ENCODE data around the gene ADAM22.
A peak's percentile ranks its signal among the peaks of the same experiment; 100 is the strongest.
"Not testable (repeated sequence)": the region's sequence is repeated elsewhere in the genome, so short reads cannot be mapped to it uniquely, and the experiment has no call there.

ADAM22 gene

GRCh38 chr7:87933953-87934698 lies at the start of gene ADAM22:
TSS of gene ADAM22 (plus strand) at chr7:87934251. CDS start at chr7:87934466, 215 bp downstream.
- TF ChIP-seq CTCF (IDR thresholded peaks at IDR 0.05; ENCODE audit: low read length, missing control alignments): no peak
- DNase-seq (ENCODE audit: low read depth): peak; percentile 85
- H3K4me3 ChIP-seq (replicated peaks; ENCODE audit: low read depth, low read length): peak within 1 kb of the TSS; percentile 65

- no peak for TF ChIP-seq CTCF (IDR thresholded peaks at IDR 0.05; ENCODE audit: low read length, missing control alignments)
- DNase-seq (ENCODE audit: low read depth): no peak
- no peak overlapping the region for H3K4me3 ChIP-seq (replicated peaks; ENCODE audit: low read depth, low read length)
These were observed 49.0 kb upstream of the ADAM22 start for GRCh38 chr7:87885018-87885417.

GRCh38 chr7:87886875-87887274 lies 47.2 kb upstream of the ADAM22 start:
- peak; percentile 72 for DNase-seq (ENCODE audit: low read depth)
- H3K4me3 ChIP-seq (replicated peaks; ENCODE audit: low read depth, low read length): no peak overlapping the region
- peak; percentile 39 for TF ChIP-seq CTCF (IDR thresholded peaks at IDR 0.05; ENCODE audit: low read length, missing control alignments)

GRCh38 chr7:87895363-87895762 lies 38.7 kb upstream of the ADAM22 start:
- no peak for DNase-seq (ENCODE audit: low read depth)
- no peak for TF ChIP-seq CTCF (IDR thresholded peaks at IDR 0.05; ENCODE audit: low read length, missing control alignments)
- H3K4me3 ChIP-seq (replicated peaks; ENCODE audit: low read depth, low read length): no peak overlapping the region

- TF ChIP-seq CTCF (IDR thresholded peaks at IDR 0.05; ENCODE audit: low read length, missing control alignments): no peak
- no peak overlapping the region for H3K4me3 ChIP-seq (replicated peaks; ENCODE audit: low read depth, low read length)
- no peak for DNase-seq (ENCODE audit: low read depth)
These were observed 34.8 kb upstream of the ADAM22 start for GRCh38 chr7:87899255-87899654.

GRCh38 chr7:87907136-87907906 lies 26.7 kb upstream of the ADAM22 start:
- peak; percentile 70 for DNase-seq (ENCODE audit: low read depth)
- H3K4me3 ChIP-seq (replicated peaks; ENCODE audit: low read depth, low read length): not testable (repeated sequence)

- DNase-seq (ENCODE audit: low read depth); H3K4me3 ChIP-seq (replicated peaks; ENCODE audit: low read depth, low read length): not testable (repeated sequence)
These were observed 25.2 kb upstream of the ADAM22 start for GRCh38 chr7:87908814-87909213.

GRCh38 chr7:87912121-87912520 lies 21.9 kb upstream of the ADAM22 start:
- H3K4me3 ChIP-seq (replicated peaks; ENCODE audit: low read depth, low read length): no peak overlapping the region
- peak; percentile 7 for DNase-seq (ENCODE audit: low read depth)
- no peak for TF ChIP-seq CTCF (IDR thresholded peaks at IDR 0.05; ENCODE audit: low read length, missing control alignments)
